ENCODE data around the gene KIAA1191.

DNA sequence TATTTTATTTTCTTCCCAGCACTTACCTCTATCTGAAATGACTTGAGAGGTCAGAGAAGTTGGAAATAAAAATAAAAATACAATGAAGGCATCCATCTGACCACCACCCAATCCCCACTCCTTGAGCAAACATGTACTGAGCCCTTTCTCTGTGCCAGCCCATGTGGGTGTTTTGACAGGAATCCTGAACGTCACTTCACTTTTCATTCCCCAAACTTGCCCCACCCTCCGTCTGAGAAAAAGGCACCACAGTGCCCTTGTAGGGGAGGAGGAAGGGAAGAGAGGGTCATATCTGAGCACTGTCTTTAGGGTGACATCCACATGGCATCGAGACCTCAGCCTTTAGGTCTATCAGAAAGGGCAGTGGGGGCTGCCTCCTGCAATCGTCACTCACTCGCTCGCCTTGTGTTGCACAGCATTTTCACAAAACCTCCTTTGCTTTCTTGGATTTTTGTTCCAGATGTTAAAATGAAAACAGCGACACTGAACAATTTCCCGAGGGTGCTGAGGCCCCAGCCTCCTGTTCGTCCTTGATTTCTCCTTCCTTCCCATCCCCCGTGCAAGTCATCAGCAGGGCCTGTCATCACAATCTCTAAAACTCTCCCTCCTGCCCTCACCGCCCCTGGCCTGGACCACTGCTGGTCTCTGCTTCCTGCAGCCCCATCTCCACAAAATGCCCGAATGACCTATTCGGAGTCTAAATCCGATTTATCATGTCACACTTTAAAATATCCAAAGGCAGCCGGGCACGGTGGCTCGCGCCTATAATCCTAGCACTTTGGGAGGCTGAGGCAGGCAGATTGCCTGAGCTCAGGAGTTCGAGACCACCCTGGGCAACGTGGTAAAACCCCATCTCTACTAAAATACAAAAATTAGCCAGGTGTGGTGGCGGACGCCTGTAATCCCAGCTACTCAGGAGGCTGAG lies 40.0 kb upstream of the KIAA1191 start:
- TF ChIP-seq, protein P1, sequence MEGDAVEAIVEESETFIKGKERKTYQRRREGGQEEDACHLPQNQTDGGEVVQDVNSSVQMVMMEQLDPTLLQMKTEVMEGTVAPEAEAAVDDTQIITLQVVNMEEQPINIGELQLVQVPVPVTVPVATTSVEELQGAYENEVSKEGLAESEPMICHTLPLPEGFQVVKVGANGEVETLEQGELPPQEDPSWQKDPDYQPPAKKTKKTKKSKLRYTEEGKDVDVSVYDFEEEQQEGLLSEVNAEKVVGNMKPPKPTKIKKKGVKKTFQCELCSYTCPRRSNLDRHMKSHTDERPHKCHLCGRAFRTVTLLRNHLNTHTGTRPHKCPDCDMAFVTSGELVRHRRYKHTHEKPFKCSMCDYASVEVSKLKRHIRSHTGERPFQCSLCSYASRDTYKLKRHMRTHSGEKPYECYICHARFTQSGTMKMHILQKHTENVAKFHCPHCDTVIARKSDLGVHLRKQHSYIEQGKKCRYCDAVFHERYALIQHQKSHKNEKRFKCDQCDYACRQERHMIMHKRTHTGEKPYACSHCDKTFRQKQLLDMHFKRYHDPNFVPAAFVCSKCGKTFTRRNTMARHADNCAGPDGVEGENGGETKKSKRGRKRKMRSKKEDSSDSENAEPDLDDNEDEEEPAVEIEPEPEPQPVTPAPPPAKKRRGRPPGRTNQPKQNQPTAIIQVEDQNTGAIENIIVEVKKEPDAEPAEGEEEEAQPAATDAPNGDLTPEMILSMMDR (conservative IDR thresholded peaks at IDR 0.05; ENCODE audit: low read length) = no peak
- no peak for TF ChIP-seq EZH2phosphoT487 (IDR thresholded peaks at IDR 0.05; ENCODE audit: borderline replicate concordance)

Measured in Loucy (cell line).